ENCODE data around the gene USP34. TPM values are rescaled to one million over a fixed set of nuclear protein-coding genes. Genes with fewer than 3 reads are reported as not detected.

Gene USP34
- total and polyA plus RNA-seq, 2 of the 8 experiments (the other 6 are each of a cell fraction or from before 2014, with no cell fraction given): 56.7 to 91.7 TPM

DNA sequence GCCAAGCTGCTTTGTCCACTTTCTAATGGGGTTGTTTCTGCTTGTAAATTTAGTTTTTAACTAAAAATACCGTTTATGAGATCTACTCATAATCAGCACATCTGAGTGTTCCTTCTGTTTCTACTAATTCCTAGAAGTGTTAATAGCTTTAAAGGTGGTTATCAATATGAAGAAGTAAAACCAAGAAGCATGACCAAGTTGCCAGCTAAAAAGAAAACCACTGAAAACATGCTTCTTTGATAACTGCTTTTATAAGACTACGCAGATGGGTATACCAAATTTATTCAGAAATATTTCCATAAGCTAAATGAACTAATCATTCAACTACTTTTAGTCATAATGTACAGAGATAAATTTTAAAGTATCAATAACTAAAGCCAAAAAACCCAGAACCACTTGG, 207.1 kb downstream of the USP34 start (continued):
- TF ChIP-seq KDM4A (IDR thresholded peaks at IDR 0.05; ENCODE audit: low read depth, low read length, severe bottlenecking) (no peak), RBBP5 (IDR thresholded peaks at IDR 0.05; ENCODE audit: borderline replicate concordance, low read depth, low read length) (no peak), TAF7 (optimal IDR thresholded peaks at IDR 0.05; ENCODE audit: borderline replicate concordance, low read depth, low read length) (no peak), ATF3 (IDR thresholded peaks at IDR 0.05; ENCODE audit: insufficient read depth, low read depth, low read length) (no peak)

All from H1 (cell line).